Type B pancreatic cell (in vitro differentiated cells): ENCODE results near the gene TOE1. TPM values are rescaled to one million over a fixed set of nuclear protein-coding genes. Genes with fewer than 3 reads are reported as not detected.
"Not testable (repeated sequence)": the region's sequence is repeated elsewhere in the genome, so short reads cannot be mapped to it uniquely, and the experiment has no call there.

Experiments used
- DNase-seq: peaks from one replicate; pipeline ENCODE4 v3.0.0; 2021; ENCODE audit warnings: mixed read lengths; ENCODE audit not compliant: unreplicated experiment; ENCODE audit errors: extremely low spot score
- H3K27ac Mint-ChIP-seq: 2 replicates; pipeline ENCODE4 v1.8.0; 2021; ENCODE audit warnings: mild to moderate bottlenecking, mixed read lengths
- H3K27me3 Mint-ChIP-seq: 2 replicates; pipeline ENCODE4 v1.8.0; 2021; ENCODE audit warnings: mixed read lengths
- H3K36me3 Mint-ChIP-seq: 2 replicates; pipeline ENCODE4 v1.8.0; 2021; ENCODE audit warnings: mixed read lengths
- H3K4me1 Mint-ChIP-seq: one replicate; pipeline ENCODE4 v1.8.0; 2021; ENCODE audit warnings: mixed read lengths; ENCODE audit not compliant: unreplicated experiment
- H3K4me3 Mint-ChIP-seq: 2 replicates; pipeline ENCODE4 v1.8.0; 2021; ENCODE audit warnings: mild to moderate bottlenecking, mixed read lengths
- H3K9me3 Mint-ChIP-seq: 2 replicates; pipeline ENCODE4 v1.8.0; 2021; ENCODE audit warnings: mixed read lengths
- long read RNA-seq: library from polyadenylated mRNA; unstranded; transcript quantifications from one replicate; pipeline ENCODE4 v2.0.0, GENCODE V29; 2020
- total RNA-seq: library from RNA; stranded (reverse); gene quantifications from 2 replicates; pipeline ENCODE4 v1.2.1, GENCODE V29; 2021; ENCODE audit warnings: low replicate concordance
- TF ChIP-seq, protein P1 (sequence below): fragments of 200-600 bp; sonication (generic); conservative IDR thresholded peaks from 2 replicates; pipeline ENCODE4 v1.5.0; 2021; ENCODE audit warnings: antibody characterized with exemption, mild to moderate bottlenecking

TOE1 gene
- 10.4 and 12.6 TPM in 2 replicates for total RNA-seq
- long read RNA-seq, transcript TOE1-201 (8 exons, 2,389 nt) = major isoform, 36 of 58 reads
- long read RNA-seq, partial matches to known transcripts = 4 of 58 reads
- long read RNA-seq, other reads (novel, unspliced or antisense) = 15 of 58 reads

DNA sequence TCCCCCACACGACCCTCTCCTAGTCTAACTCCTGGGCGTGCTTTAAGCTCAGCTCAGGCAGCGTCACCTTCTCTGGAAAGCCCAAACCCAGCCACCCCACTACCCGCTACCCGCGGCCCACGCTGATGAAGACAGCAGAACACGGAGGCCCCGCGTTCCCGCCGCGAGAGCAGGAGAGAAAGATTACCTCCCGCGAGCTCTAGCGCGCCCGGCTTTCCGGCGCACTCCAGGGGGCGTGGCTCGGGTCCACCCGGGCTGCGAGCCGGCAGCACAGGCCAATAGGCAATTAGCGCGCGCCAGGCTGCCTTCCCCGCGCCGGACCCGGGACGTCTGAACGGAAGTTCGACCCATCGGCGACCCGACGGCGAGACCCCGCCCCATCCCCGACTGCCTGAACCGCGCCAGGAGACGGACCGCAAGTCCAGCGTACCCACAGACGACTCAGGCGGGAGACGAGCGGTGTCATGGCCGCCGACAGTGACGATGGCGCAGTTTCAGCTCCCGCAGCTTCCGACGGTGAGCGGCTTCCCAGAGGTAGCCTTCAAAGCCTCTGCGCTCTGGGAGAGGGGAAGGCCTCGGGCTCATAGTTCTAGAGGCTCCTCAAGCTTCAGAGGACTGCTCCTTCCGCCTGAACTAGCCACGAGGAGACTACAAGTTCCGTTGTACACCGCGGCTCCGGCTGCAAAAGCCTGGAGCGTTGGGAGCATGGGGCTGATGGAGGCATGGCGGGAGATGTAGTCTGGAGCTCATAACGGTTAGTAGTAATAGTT is at the start of gene TOE1, which contains the start of gene MUTYH:
TOE1 (plus strand) TSS at position 382 of the 770 bp plus-strand sequence; CDS start at position 465, 83 bp downstream.
MUTYH (minus strand) TSS at position 652 of the 770 bp plus-strand sequence. CDS start 5,935 bp downstream, outside the sequence.
- DNase-seq = peak; percentile 95
- H3K36me3 Mint-ChIP-seq = peaks cover 23% of the 10 kb centered on the region
- TF ChIP-seq, protein P1, sequence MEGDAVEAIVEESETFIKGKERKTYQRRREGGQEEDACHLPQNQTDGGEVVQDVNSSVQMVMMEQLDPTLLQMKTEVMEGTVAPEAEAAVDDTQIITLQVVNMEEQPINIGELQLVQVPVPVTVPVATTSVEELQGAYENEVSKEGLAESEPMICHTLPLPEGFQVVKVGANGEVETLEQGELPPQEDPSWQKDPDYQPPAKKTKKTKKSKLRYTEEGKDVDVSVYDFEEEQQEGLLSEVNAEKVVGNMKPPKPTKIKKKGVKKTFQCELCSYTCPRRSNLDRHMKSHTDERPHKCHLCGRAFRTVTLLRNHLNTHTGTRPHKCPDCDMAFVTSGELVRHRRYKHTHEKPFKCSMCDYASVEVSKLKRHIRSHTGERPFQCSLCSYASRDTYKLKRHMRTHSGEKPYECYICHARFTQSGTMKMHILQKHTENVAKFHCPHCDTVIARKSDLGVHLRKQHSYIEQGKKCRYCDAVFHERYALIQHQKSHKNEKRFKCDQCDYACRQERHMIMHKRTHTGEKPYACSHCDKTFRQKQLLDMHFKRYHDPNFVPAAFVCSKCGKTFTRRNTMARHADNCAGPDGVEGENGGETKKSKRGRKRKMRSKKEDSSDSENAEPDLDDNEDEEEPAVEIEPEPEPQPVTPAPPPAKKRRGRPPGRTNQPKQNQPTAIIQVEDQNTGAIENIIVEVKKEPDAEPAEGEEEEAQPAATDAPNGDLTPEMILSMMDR = no peak
- H3K4me1 Mint-ChIP-seq = peaks cover 23% of the 10 kb centered on the region
- H3K27ac Mint-ChIP-seq = peak within 1 kb of the TSS; percentile 96
- peak within 1 kb of the TSS; percentile 99 for H3K4me3 Mint-ChIP-seq
- H3K27me3 Mint-ChIP-seq = no peaks in the 10 kb centered on the region
- no peaks in the 10 kb centered on the region for H3K9me3 Mint-ChIP-seq

DNA sequence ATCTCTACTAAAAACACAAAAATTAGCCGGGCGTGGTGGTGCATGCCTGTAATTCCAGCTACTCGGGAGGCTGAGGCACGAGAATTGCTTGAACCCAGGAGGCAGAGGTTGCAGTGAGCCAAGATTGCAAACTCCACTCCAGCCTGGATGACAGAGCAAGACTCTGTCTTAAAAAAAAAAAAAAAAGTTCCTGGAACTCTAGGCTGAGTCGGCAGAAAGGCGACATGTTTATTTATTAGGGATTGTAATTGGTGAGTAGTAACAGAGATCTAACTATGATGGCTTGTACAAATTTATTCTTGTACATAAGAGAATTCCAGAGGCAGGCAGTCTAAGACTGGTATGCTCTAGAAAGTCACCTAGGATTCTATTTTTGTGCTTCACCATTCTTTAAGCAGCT is 49.0 kb upstream of the TOE1 start:
- not testable (repeated sequence) for DNase-seq, H3K4me3 Mint-ChIP-seq, H3K27me3 Mint-ChIP-seq, H3K27ac Mint-ChIP-seq, H3K4me1 Mint-ChIP-seq, H3K9me3 Mint-ChIP-seq, H3K36me3 Mint-ChIP-seq

DNA sequence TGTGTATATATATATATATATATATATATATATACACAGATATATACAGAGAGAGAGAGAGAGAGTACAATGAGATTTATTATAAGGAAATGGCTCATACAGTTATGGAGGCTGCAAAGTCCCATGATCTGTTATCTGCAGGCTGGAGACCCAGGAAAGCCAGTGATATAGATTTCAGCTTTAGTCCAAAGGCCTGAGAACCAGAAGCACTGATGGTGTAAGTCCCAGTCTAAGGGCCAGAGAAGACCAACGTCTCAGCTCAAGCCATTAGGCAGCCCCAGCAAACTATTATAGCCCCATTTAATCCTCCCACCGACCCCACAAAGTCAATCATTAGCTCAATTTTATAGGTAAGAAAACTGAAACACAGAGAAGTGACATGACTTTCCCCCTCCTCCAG is 48.3 kb upstream of the TOE1 start:
- H3K36me3 Mint-ChIP-seq = no peaks in the 10 kb centered on the region

DNA sequence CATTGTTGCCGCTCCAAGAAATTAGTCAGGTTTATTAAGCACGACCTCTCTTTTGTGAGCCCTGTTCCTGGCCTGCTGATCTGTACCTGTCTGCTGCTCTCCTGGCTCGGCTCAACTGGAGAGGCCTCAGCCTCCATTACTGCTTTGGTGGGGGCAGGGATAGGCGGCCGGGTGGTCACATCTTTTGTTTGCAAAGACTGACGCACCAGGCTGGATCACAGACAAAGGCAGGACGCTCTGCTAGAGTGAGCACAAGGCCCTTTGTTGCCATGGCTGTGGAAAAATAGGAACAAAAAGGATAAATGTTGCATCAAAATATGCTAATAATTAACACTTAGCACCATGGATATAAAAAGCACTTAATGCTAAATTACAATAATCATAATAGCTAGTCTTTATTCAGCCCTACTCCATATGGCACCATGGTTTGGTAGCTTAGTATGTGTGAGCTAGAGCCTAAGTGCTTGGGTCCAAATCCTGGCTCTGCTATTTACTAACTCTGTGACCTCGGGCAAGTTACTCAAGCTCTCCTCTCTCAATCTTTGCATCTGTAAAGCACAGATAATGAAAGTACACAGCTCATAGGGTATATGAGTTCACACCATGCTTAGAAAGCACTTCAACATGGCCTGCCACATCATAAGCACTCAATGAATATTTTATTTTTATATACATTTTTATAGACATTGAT is 42.2 kb upstream of the TOE1 start:
- peak overlapping the region; percentile 48 for H3K27ac Mint-ChIP-seq
- H3K4me1 Mint-ChIP-seq = peaks cover 3% of the 10 kb centered on the region
- TF ChIP-seq, protein P1 = no peak
- no peaks in the 10 kb centered on the region for H3K27me3 Mint-ChIP-seq
- H3K4me3 Mint-ChIP-seq = peak overlapping the region; percentile 12
- no peaks in the 10 kb centered on the region for H3K9me3 Mint-ChIP-seq
- DNase-seq = no peak
- no peaks in the 10 kb centered on the region for H3K36me3 Mint-ChIP-seq

More for the DNA sequence above, 48.3 kb upstream of the TOE1 start:
- TF ChIP-seq, protein P1 = no peak
- DNase-seq = no peak
- no peaks in the 10 kb centered on the region for H3K4me1 Mint-ChIP-seq
- no peak overlapping the region for H3K4me3 Mint-ChIP-seq
- H3K9me3 Mint-ChIP-seq = no peaks in the 10 kb centered on the region
- H3K27ac Mint-ChIP-seq = no peak overlapping the region
- H3K27me3 Mint-ChIP-seq = peaks cover 4% of the 10 kb centered on the region

DNA sequence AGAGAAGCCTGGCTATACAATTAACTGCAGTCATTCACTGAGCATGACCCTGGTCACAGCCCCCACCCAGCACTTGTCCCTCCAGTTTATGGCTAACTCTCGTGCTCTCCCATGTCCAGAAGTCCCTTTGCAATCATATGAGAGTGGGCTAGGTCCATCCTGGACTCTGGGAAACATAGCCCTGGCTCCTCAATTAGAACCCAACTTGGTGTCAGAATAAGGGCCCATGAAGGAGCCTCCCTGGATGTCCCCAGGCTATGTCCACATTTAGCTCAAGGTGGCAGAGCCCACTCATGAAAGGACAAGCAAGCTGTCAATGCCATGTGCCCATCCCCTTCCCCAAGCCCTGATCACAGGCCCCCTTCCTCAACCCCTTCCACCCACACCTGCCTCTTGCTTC is 40.7 kb upstream of the TOE1 start:
- Mint-ChIP-seq H3K27ac (no peak overlapping the region), H3K4me3 (no peak overlapping the region), H3K27me3 (no peaks in the 10 kb centered on the region), H3K36me3 (no peaks in the 10 kb centered on the region), H3K4me1 (peaks cover 8% of the 10 kb centered on the region), H3K9me3 (no peaks in the 10 kb centered on the region)
- TF ChIP-seq, protein P1 = no peak
- no peak for DNase-seq
